K562 (cell line): Measurements from ENCODE around the gene PI4K2B. TPM values are rescaled to one million over a fixed set of nuclear protein-coding genes. Genes with fewer than 3 reads are reported as not detected.
"Not testable (repeated sequence)": the region's sequence is repeated elsewhere in the genome, so short reads cannot be mapped to it uniquely, and the experiment has no call there.

ENCODE experiments used
- ATAC-seq: fragments of 200-7000 bp; cut with Tn5 transposase; 3 replicates; pipeline ENCODE4 v1.9.1; 2020; ENCODE audit warnings: moderate library complexity
- BruUV-seq: library from RNA; stranded (reverse); fragments of 400-500 nt; replicated peaks from 2 replicates; lab custom pipeline; 2021; lab: Mats Ljungman, UMichigan
- CTCF ChIA-PET: fragments of 300-600 bp; formaldehyde crosslinking; extraction: SDS; loops from one replicate; lab custom pipeline; 2021; ENCODE audit warnings: low intra/inter-chr PET ratio; lab: Yijun Ruan, JAX
- POLR2A ChIA-PET: fragments of 300-600, 350-650 bp; sonication (Branson Sonifier 250); formaldehyde crosslinking; extraction: SDS; loops from one replicate; lab custom pipeline; 2021; ENCODE audit warnings: antibody characterized with exemption, inconsistent platforms; lab: Yijun Ruan, JAX
- DNase-seq, 4 experiments: peaks; one replicate each; pipeline versions ENCODE4 v3.0.0 to v3.0.0-alpha.2; 2011 to 2018; ENCODE audit warnings: low spot score in 3 of 4, mixed read lengths in 3 of 4; ENCODE audit errors: extremely low read depth in 1 of 4
- FAIRE-seq: peaks from 2 replicates; lab custom pipeline; 2011; peaks lifted over from hg19 to GRCh38; lab: Jason Lieb, UNC
- H2AFZ ChIP-seq: 2 replicates; pipeline ENCODE4 v1.6.0; 2011; ENCODE audit warnings: low read depth, low read length, control low read depth, inconsistent platforms
- H3K27ac ChIP-seq: fragments of 200-600 bp; 3 replicates; pipeline ENCODE4 v1.8.0; 2011; ENCODE audit warnings: low read depth, mild to moderate bottlenecking, control low read depth, inconsistent platforms, low read length, moderate library complexity, mixed read lengths; ENCODE audit errors: extremely low read depth
- H3K27me3 ChIP-seq, 2 experiments: fragments of 300-600 bp in 1 of 2; 2 replicates in 1 of 2; 3 replicates in 1 of 2; pipeline versions ENCODE4 v1.6.0 to v1.8.0; 2011; ENCODE audit warnings: inconsistent platforms in 2 of 2, low read length in 2 of 2, mild to moderate bottlenecking in 1 of 2, mixed read lengths in 1 of 2, moderate library complexity in 1 of 2; ENCODE audit not compliant: control insufficient read depth in 2 of 2, insufficient read depth in 2 of 2
- H3K36me3 ChIP-seq: fragments of 300-600 bp; 3 replicates; pipeline ENCODE4 v1.8.0; 2011; ENCODE audit warnings: mild to moderate bottlenecking, low read length, inconsistent platforms; ENCODE audit not compliant: control insufficient read depth, insufficient read depth
- H3K4me1 ChIP-seq, 2 experiments: fragments of 200-600 bp in 1 of 2; replicated peaks in 1 of 2; 2 replicates in 1 of 2; 3 replicates in 1 of 2; pipeline versions ENCODE4 v1.5.1 to v1.8.0; 2011; ENCODE audit warnings: inconsistent platforms in 2 of 2, low read length in 2 of 2, mild to moderate bottlenecking in 1 of 2, mixed read lengths in 1 of 2, moderate library complexity in 1 of 2; ENCODE audit not compliant: control insufficient read depth in 2 of 2, insufficient read depth in 2 of 2
- H3K4me2 ChIP-seq: 2 replicates; pipeline ENCODE4 v1.6.1; 2011; ENCODE audit warnings: low read length, control low read depth, inconsistent platforms, mixed read lengths; ENCODE audit not compliant: insufficient read depth
- H3K4me3 ChIP-seq: fragments of 200-600 bp; sonication (generic), shearing (Covaris generic); 2 replicates; pipeline ENCODE4 v1.5.1; 2016; ENCODE audit warnings: control low read depth, inconsistent platforms
- H3K79me2 ChIP-seq: fragments of 200-600 bp; 3 replicates; pipeline ENCODE4 v1.8.0; 2011; ENCODE audit warnings: low read length, inconsistent platforms; ENCODE audit not compliant: control insufficient read depth, insufficient read depth
- H3K9ac ChIP-seq, 2 experiments: 2 replicates each; pipeline versions ENCODE4 v1.6.0 to v1.6.1; 2011; ENCODE audit warnings: low read depth in 2 of 2, low read length in 2 of 2, control low read depth in 1 of 2, inconsistent platforms in 1 of 2, mild to moderate bottlenecking in 1 of 2, mixed read lengths in 1 of 2; ENCODE audit not compliant: insufficient read depth in 1 of 2
- H3K9me1 ChIP-seq: one replicate; pipeline ENCODE4 v1.6.0; 2011; ENCODE audit warnings: inconsistent platforms, mild to moderate bottlenecking, low read length, moderate library complexity; ENCODE audit not compliant: control insufficient read depth, insufficient read depth
- H3K9me3 ChIP-seq: replicated peaks from 2 replicates; pipeline ENCODE4 v1.5.1; 2011; ENCODE audit warnings: low read depth, low read length, inconsistent platforms; ENCODE audit not compliant: control insufficient read depth, insufficient read depth
- H4K20me1 ChIP-seq: replicated peaks from 2 replicates; pipeline ENCODE4 v1.6.1; 2011; ENCODE audit warnings: low read length, inconsistent platforms, mixed read lengths; ENCODE audit not compliant: control insufficient read depth, insufficient read depth
- ARID1B ChIP-seq: fragments of 450-650 bp; IDR thresholded peaks from 2 replicates; pipeline ENCODE4 v1.6.1; 2016; ENCODE audit warnings: antibody characterized with exemption, mild to moderate bottlenecking, inconsistent platforms
- BCOR ChIP-seq: fragments of 450-650 bp; IDR thresholded peaks from 2 replicates; pipeline ENCODE4 v1.6.1; 2016
- C11orf30 ChIP-seq: fragments of 450-650 bp; IDR thresholded peaks from 2 replicates; pipeline ENCODE4 v1.6.1; 2016; ENCODE audit warnings: low read depth, mild to moderate bottlenecking
- CBFA2T2 ChIP-seq: fragments of 450-650 bp; conservative IDR thresholded peaks from 2 replicates; pipeline ENCODE4 v1.6.1; 2017; ENCODE audit warnings: mild to moderate bottlenecking
- CBFA2T3 ChIP-seq: fragments of 450-650 bp; IDR thresholded peaks from 2 replicates; pipeline ENCODE4 v1.6.1; 2017
- CHAMP1 ChIP-seq: fragments of 450-650 bp; IDR thresholded peaks from 2 replicates; pipeline ENCODE4 v1.6.1; 2016; ENCODE audit warnings: mild to moderate bottlenecking
- CTCF ChIP-seq, 3 experiments: IDR thresholded peaks in 2 of 3; conservative IDR thresholded peaks in 1 of 3; 2 replicates each; pipeline ENCODE4 v1.5.1; 2011 to 2012; ENCODE audit warnings: low read length in 3 of 3, mild to moderate bottlenecking in 3 of 3, control low read depth in 2 of 3, improper control_type of control experiment in 1 of 3, inconsistent platforms in 1 of 3, low read depth in 1 of 3, mixed read lengths in 1 of 3, moderate library complexity in 1 of 3; ENCODE audit not compliant: insufficient read depth in 2 of 3
- DEAF1 ChIP-seq: fragments of 450-650 bp; formaldehyde crosslinking; IDR thresholded peaks from 2 replicates; pipeline ENCODE4 v1.4.0; 2020; ENCODE audit warnings: mild to moderate bottlenecking, moderate library complexity
- DPF2 ChIP-seq: fragments of 450-650 bp; IDR thresholded peaks from 2 replicates; pipeline ENCODE4 v1.6.1; 2016
- ELF4 ChIP-seq: fragments of 450-650 bp; formaldehyde crosslinking; IDR thresholded peaks from 2 replicates; pipeline ENCODE4 v1.4.0; 2022; ENCODE audit warnings: missing genetic modification characterization
- MTA2 ChIP-seq: fragments of 450-650 bp; IDR thresholded peaks from 2 replicates; pipeline ENCODE4 v1.6.1; 2016; ENCODE audit warnings: low read depth
- NCOR1 ChIP-seq: fragments of 450-650 bp; IDR thresholded peaks from 2 replicates; pipeline ENCODE4 v1.6.1; 2016; ENCODE audit warnings: mild to moderate bottlenecking, moderate library complexity
- SMARCA4 ChIP-seq: fragments of 450-650 bp; IDR thresholded peaks from 2 replicates; pipeline ENCODE4 v1.6.1; 2016
- TAL1 ChIP-seq: fragments of 450-650 bp; IDR thresholded peaks from 2 replicates; pipeline ENCODE4 v1.6.1; 2016; ENCODE audit warnings: mild to moderate bottlenecking
- TCF3 ChIP-seq: sonication (generic); formaldehyde crosslinking; IDR thresholded peaks from 2 replicates; pipeline ENCODE4 v1.4.0; 2020; ENCODE audit warnings: mild to moderate bottlenecking, missing genetic modification reagents
- THRB ChIP-seq: fragments of 450-650 bp; formaldehyde crosslinking; conservative IDR thresholded peaks from 2 replicates; pipeline ENCODE4 v1.4.0; 2022; ENCODE audit warnings: mild to moderate bottlenecking, missing genetic modification characterization
- ZNF316 ChIP-seq: fragments of 450-650 bp; IDR thresholded peaks from 2 replicates; pipeline ENCODE4 v1.6.1; 2016
- WGBS: fragments of 100-300 bp; shearing (Covaris generic); methylation state at CpG from one replicate; pipeline ENCODE4 v1.1.6; 2016; ENCODE audit warnings: low coverage, mixed read lengths; ENCODE audit not compliant: insufficient coverage; ENCODE audit errors: missing lambda C conversion rate; 5-methylcytosine and 5-hydroxymethylcytosine counted together
- in situ Hi-C: fragments of 300-500 bp; cut with MboI; formaldehyde crosslinking; loops from 4 replicates; pipeline ENCODE4 v1.15.0; 2018; ENCODE audit warnings: inconsistent platforms, mixed read lengths
- intact Hi-C: fragments of 100-400 bp; cut with micrococcal nuclease; formaldehyde crosslinking; loops from 2 replicates; pipeline ENCODE4 v1.14.2; 2022
- polyA plus RNA-seq, 8 experiments: library from polyadenylated mRNA; depleted of rRNA in 4 of 8; stranded (reverse) in 5 of 8; unstranded in 3 of 8; fragments of >200 nt; fragmentation: Nextera tagmentation in 2 of 8; fragmentation: Illumina TruSeq in 1 of 8; extraction: Ambion mirVana in 2 of 8; extraction: Trizol in 1 of 8; gene quantifications; 2 replicates each; pipeline versions ENCODE4 v1.2.1 to v1.2.3, GENCODE V29; 2011 to 2014; ENCODE audit warnings: inconsistent platforms in 1 of 8, missing spikeins in 1 of 8
- total RNA-seq, 7 experiments: library from RNA; depleted of rRNA in 6 of 7; stranded (reverse); fragments of >200 nt in 6 of 7; fragmentation: Illumina TruSeq in 2 of 7; extraction: Trizol in 2 of 7; gene quantifications; 2 replicates each; pipeline versions ENCODE4 v1.2.1 to v1.2.3, GENCODE V29; 2011 to 2021; ENCODE audit warnings: low replicate concordance in 1 of 7

PI4K2B gene
- total and polyA plus RNA-seq, 9 of the 15 experiments (the other 6 are each of a cell fraction or from before 2014, with no cell fraction given), result 4.5 to 21.4 (median 16.5) TPM

- peaks cover 36% of the 10 kb centered on the region for H3K79me2 ChIP-seq
- FAIRE-seq, H3K36me3 ChIP-seq, H3K9me1 ChIP-seq, H4K20me1 ChIP-seq, H3K4me2 ChIP-seq, BruUV-seq, H3K9me3 ChIP-seq, CTCF ChIA-PET, H3K4me1 ChIP-seq, H3K9ac ChIP-seq, in situ Hi-C loops, H3K27me3 ChIP-seq, POLR2A ChIA-PET, H3K27ac ChIP-seq, ATAC-seq, H2AFZ ChIP-seq, H3K4me3 ChIP-seq: not testable (repeated sequence)
- DNase-seq, result peak in 1 of 4 experiments; percentile 13
- WGBS, result 0% methylated on average over 1 of the region's 1 CpG
- intact Hi-C loops, result loop anchor here (2.0 kb wide), 1 partner anchor 126 kb away; no protein-coding TSS in a partner anchor
- TF ChIP-seq DPF2, result peak; percentile 43
- 0 out of 2 replicates have a peak, but pooled peaks have one; percentile 20 for TF ChIP-seq MTA2
- TF ChIP-seq DEAF1 (CRISPR knock-in tag), result 0 out of 2 replicates have a peak, but pooled peaks have one; percentile 19
- peak; percentile 66 for TF ChIP-seq CBFA2T3
- peak; percentile 79 for TF ChIP-seq TCF3 (CRISPR knock-in tag)
- TF ChIP-seq ZNF316, result peak; percentile 26; the same call in 1 of the 2 replicates
- peak; percentile 68 for TF ChIP-seq ARID1B
- TF ChIP-seq THRB (CRISPR knock-in tag), result peak; percentile 92
- 0 out of 2 replicates have a peak, but pooled peaks have one; percentile 36 for TF ChIP-seq SMARCA4
- TF ChIP-seq CHAMP1, result 0 out of 2 replicates have a peak, but pooled peaks have one; percentile 28
- 0 out of 2 replicates have a peak, but pooled peaks have one; percentile 34 for TF ChIP-seq BCOR
- peak; percentile 47 for TF ChIP-seq CBFA2T2
- TF ChIP-seq ELF4 (CRISPR knock-in tag), result peak; percentile 85; the same call in 1 of the 2 replicates
- TF ChIP-seq NCOR1, result peak; percentile 54; the same call in 1 of the 2 replicates
- TF ChIP-seq C11orf30, result peak; percentile 26; the same call in 1 of the 2 replicates
- TF ChIP-seq TAL1, result peak; percentile 46
- TF ChIP-seq CTCF (IDR thresholded peaks at IDR 0.05 in 2 of 3, conservative IDR thresholded peaks at IDR 0.05 in 1 of 3; ENCODE audit: insufficient read depth in 2 of 3, low read depth in 1 of 3, low read length in 3 of 3), result peak in 1 of 3 experiments; percentile 25; a peak in 1 of 6 replicates
These were observed 6.9 kb downstream of the PI4K2B start for GRCh38 chr4:25240754-25241210.
